Right atrium auricular region (tissue), 2 donors: ENCODE results near the gene ALDH9A1. TPM values are rescaled to one million over a fixed set of nuclear protein-coding genes. Genes with fewer than 3 reads are reported as not detected.

Experiments used
- DNase-seq: peaks from one replicate; pipeline ENCODE4 v3.0.0-alpha.2; 2019; ENCODE audit warnings: low spot score
- H3K27ac ChIP-seq, 2 donors: fragments of 200-600 bp; sonication (generic); 1 replicate in 1 of 2; 2 replicates in 1 of 2; pipeline ENCODE4 v1.5.1; 2016 to 2019
- H3K27me3 ChIP-seq, 2 donors: fragments of 200-600 bp; sonication (generic); one replicate each; pipeline versions ENCODE4 v1.5.1 to v1.6.0; 2017 to 2019
- H3K36me3 ChIP-seq: fragments of 200-600 bp; sonication (generic); one replicate; pipeline ENCODE4 v1.5.1; 2016
- H3K4me1 ChIP-seq, 2 donors: fragments of 200-600 bp; sonication (generic); one replicate each; pipeline versions ENCODE4 v1.5.1 to v1.6.0; 2017 to 2019
- H3K4me3 ChIP-seq, 2 donors: fragments of 200-600 bp; sonication (generic); 1 replicate in 1 of 2; 2 replicates in 1 of 2; pipeline ENCODE4 v1.5.1; 2017 to 2019; ENCODE audit warnings: mild to moderate bottlenecking in 1 of 2, moderate library complexity in 1 of 2
- H3K9me3 ChIP-seq, 2 donors: fragments of 200-600 bp; sonication (generic); one replicate each; pipeline ENCODE4 v1.5.1; 2019
- total RNA-seq, 2 donors: library from RNA; depleted of rRNA; stranded (reverse); fragments of >200 nt; gene quantifications; one replicate each; pipeline ENCODE4 v1.1.0, GENCODE V29; 2016
- TF ChIP-seq, protein P1 (sequence below), 2 donors: fragments of 200-600 bp; sonication (generic); IDR thresholded peaks; one replicate each; pipeline ENCODE4 v1.5.1; 2019; ENCODE audit warnings: antibody characterized with exemption in 2 of 2

ALDH9A1 gene
- total RNA-seq, 2 donors from 2014 or later = 55.0 to 66.2 TPM

DNA sequence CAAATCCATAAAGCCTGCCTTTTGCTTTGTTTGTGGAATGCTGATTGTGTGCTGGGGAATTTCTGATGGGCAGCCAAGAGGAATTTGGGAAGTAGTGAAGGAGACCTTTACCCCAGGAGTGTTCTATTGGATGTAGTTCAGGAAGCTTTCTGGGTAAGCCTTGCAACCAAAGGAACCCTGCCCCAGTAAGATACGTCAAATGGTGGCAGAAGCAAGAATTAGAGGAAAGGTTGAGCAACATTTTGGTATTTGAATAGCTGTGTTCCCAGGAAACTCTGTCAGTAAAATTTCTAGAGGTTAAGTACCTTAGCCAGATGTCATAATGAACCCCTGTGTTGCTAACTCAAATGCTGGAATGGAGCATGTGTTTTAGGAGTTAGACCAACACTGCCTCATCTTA is 60.9 kb downstream of the ALDH9A1 start:
- DNase-seq = no peak
- H3K4me1 ChIP-seq = peaks cover 0 to 88% of the 10 kb centered on the region in 2 donors
- TF ChIP-seq, protein P1, sequence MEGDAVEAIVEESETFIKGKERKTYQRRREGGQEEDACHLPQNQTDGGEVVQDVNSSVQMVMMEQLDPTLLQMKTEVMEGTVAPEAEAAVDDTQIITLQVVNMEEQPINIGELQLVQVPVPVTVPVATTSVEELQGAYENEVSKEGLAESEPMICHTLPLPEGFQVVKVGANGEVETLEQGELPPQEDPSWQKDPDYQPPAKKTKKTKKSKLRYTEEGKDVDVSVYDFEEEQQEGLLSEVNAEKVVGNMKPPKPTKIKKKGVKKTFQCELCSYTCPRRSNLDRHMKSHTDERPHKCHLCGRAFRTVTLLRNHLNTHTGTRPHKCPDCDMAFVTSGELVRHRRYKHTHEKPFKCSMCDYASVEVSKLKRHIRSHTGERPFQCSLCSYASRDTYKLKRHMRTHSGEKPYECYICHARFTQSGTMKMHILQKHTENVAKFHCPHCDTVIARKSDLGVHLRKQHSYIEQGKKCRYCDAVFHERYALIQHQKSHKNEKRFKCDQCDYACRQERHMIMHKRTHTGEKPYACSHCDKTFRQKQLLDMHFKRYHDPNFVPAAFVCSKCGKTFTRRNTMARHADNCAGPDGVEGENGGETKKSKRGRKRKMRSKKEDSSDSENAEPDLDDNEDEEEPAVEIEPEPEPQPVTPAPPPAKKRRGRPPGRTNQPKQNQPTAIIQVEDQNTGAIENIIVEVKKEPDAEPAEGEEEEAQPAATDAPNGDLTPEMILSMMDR (IDR thresholded peaks at IDR 0.05) = no peak
- H3K4me3 ChIP-seq = no peak overlapping the region
- H3K36me3 ChIP-seq = peaks cover 9% of the 10 kb centered on the region
- no peaks in the 10 kb centered on the region for H3K9me3 ChIP-seq
- no peaks in the 10 kb centered on the region for H3K27me3 ChIP-seq
- peak overlapping the region; percentile 69 to 82 for H3K27ac ChIP-seq

DNA sequence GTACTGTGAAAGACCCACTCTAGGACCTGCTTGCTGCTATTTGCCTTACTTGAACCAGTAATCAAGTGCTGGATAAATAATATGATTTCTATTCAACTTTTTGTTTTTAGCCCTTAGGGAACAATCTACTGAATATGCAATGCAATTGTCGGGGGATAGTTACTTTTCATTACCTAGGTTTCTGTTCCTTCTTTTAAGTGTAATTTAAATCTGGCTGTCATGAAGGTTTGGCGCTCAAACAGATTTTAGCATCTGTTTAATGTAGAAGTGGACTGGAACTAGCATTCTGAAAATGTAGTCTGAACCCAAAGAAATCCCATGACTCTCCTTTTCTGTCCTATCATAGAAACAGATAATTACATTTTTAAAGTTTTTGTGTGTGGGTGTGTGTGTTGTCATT is 62.5 kb downstream of the ALDH9A1 start:
- TF ChIP-seq, protein P1 (IDR thresholded peaks at IDR 0.05) = no peak
- DNase-seq = no peak
- H3K4me1 ChIP-seq = peaks cover 0 to 76% of the 10 kb centered on the region in 2 donors
- no peaks in the 10 kb centered on the region for H3K27me3 ChIP-seq
- peak overlapping the region in 1 of 2 donors; percentile 99 for H3K27ac ChIP-seq
- H3K9me3 ChIP-seq = no peaks in the 10 kb centered on the region
- H3K4me3 ChIP-seq = no peak overlapping the region
- H3K36me3 ChIP-seq = peaks cover 9% of the 10 kb centered on the region

DNA sequence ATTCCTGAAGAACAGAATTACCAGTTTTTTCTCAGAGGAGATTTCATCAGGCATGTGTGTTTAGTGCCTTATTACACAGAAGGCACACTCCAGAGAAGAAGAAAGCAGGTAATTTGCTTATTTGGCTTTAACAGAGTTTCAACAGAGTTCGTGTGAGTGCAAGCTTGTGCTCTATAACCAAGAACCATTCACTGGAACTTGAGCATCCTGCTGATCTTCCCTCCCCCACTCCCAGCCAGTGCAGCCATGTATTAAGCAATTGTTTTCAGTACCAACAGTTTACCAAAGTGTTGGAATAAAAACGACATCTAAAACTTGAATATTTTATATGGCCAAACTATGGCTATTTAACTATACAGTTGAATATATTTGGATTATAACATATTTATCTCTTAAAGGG is 63.0 kb downstream of the ALDH9A1 start:
- Histone ChIP-seq H3K36me3 (peaks cover 9% of the 10 kb centered on the region), H3K27ac (peak overlapping the region; percentile 13 to 99), H3K4me3 (no peak overlapping the region), H3K9me3 (no peaks in the 10 kb centered on the region), H3K4me1 (peaks cover 0 to 71% of the 10 kb centered on the region in 2 donors), H3K27me3 (no peaks in the 10 kb centered on the region)
- TF ChIP-seq, protein P1 (IDR thresholded peaks at IDR 0.05) = no peak
- DNase-seq = no peak

DNA sequence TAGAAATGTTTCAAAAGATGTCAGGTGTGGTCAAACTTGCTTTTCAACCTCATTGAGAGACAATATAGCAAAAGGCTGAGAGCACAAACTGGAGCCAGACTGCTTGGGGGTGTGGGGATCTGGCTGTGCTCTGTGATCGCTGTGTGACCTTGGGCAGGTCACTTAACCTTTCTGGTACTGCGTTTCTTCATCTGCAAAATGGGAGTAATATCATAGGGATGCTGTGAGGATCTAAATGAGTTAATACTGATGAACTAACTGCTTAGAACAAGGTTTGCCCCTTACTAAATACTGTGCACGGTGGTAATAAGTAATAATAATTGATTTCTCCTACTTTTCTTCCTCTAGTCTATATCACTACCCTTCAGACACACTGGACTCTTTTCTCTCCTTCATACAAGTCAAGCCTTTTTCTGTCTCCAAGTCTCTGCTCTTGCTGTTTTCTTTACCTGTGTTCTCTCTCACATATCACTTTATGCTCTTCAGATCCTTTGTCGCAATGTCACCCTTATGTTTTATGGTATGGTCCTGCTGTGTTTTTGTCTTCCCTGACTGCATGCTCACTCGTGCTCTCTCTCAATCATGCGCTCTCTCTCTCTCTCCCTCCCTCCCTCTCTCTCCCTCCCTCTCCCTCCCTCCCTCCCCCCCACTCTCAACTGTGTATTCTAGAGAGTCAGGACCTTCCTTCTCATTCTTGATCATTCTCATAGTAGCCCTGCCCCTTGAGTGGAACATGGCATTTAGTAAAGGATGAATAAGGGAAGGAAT is 64.0 kb downstream of the ALDH9A1 start:
- no peak for DNase-seq
- Histone ChIP-seq H3K4me3 (no peak overlapping the region), H3K27ac (peak overlapping the region; percentile 93 to 99), H3K9me3 (no peaks in the 10 kb centered on the region), H3K36me3 (peaks cover 9% of the 10 kb centered on the region), H3K27me3 (no peaks in the 10 kb centered on the region), H3K4me1 (peaks cover 0 to 74% of the 10 kb centered on the region in 2 donors)
- TF ChIP-seq, protein P1 (IDR thresholded peaks at IDR 0.05) = no peak

DNA sequence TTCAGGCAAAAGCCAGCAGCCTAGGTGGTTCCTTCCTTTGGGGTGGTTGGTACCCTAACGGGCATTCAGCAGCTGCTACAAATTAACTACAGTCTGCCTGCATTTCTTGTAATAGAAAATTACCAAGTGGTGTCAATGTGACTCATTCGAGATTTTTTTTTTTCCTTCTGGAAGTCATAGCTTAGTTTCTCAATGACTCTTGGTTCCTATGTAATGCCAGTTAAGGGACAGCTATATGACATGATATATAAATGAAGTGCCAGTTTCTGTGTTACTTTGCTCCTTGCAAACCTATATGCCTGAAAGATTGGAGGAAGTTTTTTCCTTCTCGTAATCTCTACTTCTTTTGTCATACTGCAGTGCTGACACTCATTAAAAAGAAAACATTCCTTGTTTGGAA is 64.7 kb downstream of the ALDH9A1 start:
- Histone ChIP-seq H3K4me3 (peak overlapping the region; percentile 88 to 95), H3K4me1 (peaks cover 0 to 68% of the 10 kb centered on the region in 2 donors), H3K27me3 (no peaks in the 10 kb centered on the region), H3K9me3 (no peaks in the 10 kb centered on the region), H3K36me3 (peaks cover 9% of the 10 kb centered on the region), H3K27ac (peak overlapping the region; percentile 93 to 99)
- no peak for DNase-seq
- TF ChIP-seq, protein P1 (IDR thresholded peaks at IDR 0.05) = no peak
